Measurements from ENCODE around the gene PLEKHM2.
"Not testable (repeated sequence)": the region's sequence is repeated elsewhere in the genome, so short reads cannot be mapped to it uniquely, and the experiment has no call there.

The PLEKHM2 gene

GRCh38 chr1:15676688-15677661, 7.1 kb upstream of the PLEKHM2 start:
- DNase-seq: no peak

- peak; percentile 21 to 63 (median 45) for DNase-seq
Observed at GRCh38 chr1:15678578-15678977, 5.5 kb upstream of the PLEKHM2 start.

GRCh38 chr1:15680131-15680530, 4.0 kb upstream of the PLEKHM2 start:
- DNase-seq: peak; percentile 24 to 60 (median 48)

- DNase-seq: peak; percentile 78 to 97 (median 88)
Observed at GRCh38 chr1:15680561-15681348, 3.4 kb upstream of the PLEKHM2 start.

- DNase-seq: peak; percentile 38 to 52 (median 48)
Observed at GRCh38 chr1:15681349-15682292, 2.5 kb upstream of the PLEKHM2 start.

GRCh38 chr1:15682936-15683341, 1.2 kb upstream of the PLEKHM2 start:
- no peak for DNase-seq

- no peak for DNase-seq
Observed at GRCh38 chr1:15683345-15684039, 628 bp upstream of the PLEKHM2 start.

- DNase-seq: peak; percentile 77 to 87 (median 82)
Observed at GRCh38 chr1:15684468-15685291, 560 bp downstream of the PLEKHM2 start.

- no peak for DNase-seq
Observed at GRCh38 chr1:15685820-15686219, 1.7 kb downstream of the PLEKHM2 start.

GRCh38 chr1:15687446-15687845, 3.3 kb downstream of the PLEKHM2 start:
- peak in 2 of 4 experiments; percentile 28 to 37 for DNase-seq

- no peak for DNase-seq
Observed at GRCh38 chr1:15690317-15690716, 6.2 kb downstream of the PLEKHM2 start.

- DNase-seq: no peak
Observed at GRCh38 chr1:15691434-15692032, 7.4 kb downstream of the PLEKHM2 start.

GRCh38 chr1:15692121-15692682, 8.1 kb downstream of the PLEKHM2 start:
- DNase-seq: no peak

- DNase-seq: no peak
Observed at GRCh38 chr1:15693371-15693770, 9.3 kb downstream of the PLEKHM2 start.

GRCh38 chr1:15696956-15697521, 12.9 kb downstream of the PLEKHM2 start:
- DNase-seq: peak; percentile 83 to 92 (median 89)

GRCh38 chr1:15698201-15698600, 14.1 kb downstream of the PLEKHM2 start:
- DNase-seq: no peak

- DNase-seq: not testable (repeated sequence)
Observed at GRCh38 chr1:15699321-15699720, 15.2 kb downstream of the PLEKHM2 start.

- no peak for DNase-seq
Observed at GRCh38 chr1:15700508-15700907, 16.4 kb downstream of the PLEKHM2 start.

- no peak for DNase-seq
Observed at GRCh38 chr1:15701784-15702183, 17.7 kb downstream of the PLEKHM2 start.
